GM12878 (cell line): ENCODE data around the gene DTX4. TPM values are rescaled to one million over a fixed set of nuclear protein-coding genes. Genes with fewer than 3 reads are reported as not detected.

Source experiments
- ATAC-seq: fragments of 200-7000 bp; cut with Tn5 transposase; 3 replicates; pipeline ENCODE4 v1.9.1; 2020; ENCODE audit warnings: mild to moderate bottlenecking, moderate library complexity
- BruUV-seq: library from RNA; stranded (reverse); fragments of 400-500 nt; replicated peaks from 2 replicates; lab custom pipeline; 2021; lab: Mats Ljungman, UMichigan
- CTCF ChIA-PET: fragments of 300-600 bp; sonication (Branson Sonifier 250); formaldehyde crosslinking; extraction: SDS; loops from one replicate; lab custom pipeline; 2021; ENCODE audit warnings: inconsistent platforms; lab: Yijun Ruan, JAX
- POLR2A ChIA-PET: fragments of 350-600 bp; formaldehyde crosslinking; extraction: SDS; loops from one replicate; lab custom pipeline; 2021; ENCODE audit warnings: inconsistent platforms; lab: Charles Lee
- RAD21 ChIA-PET: fragments of 300-600 bp; sonication (Branson Sonifier 250); formaldehyde crosslinking; loops from one replicate; lab custom pipeline; 2023; ENCODE audit warnings: antibody characterized with exemption; ENCODE audit not compliant: unreplicated experiment; lab: Charles Lee
- SMC1A ChIA-PET: fragments of 300-600 bp; sonication (Branson Sonifier 250); formaldehyde crosslinking; loops from one replicate; lab custom pipeline; 2023; ENCODE audit not compliant: unreplicated experiment, uncharacterized antibody; lab: Charles Lee
- DNase-seq: peaks from one replicate; pipeline ENCODE4 v3.0.0-alpha.2; 2011; ENCODE audit warnings: low read depth, low spot score
- FAIRE-seq: peaks from 3 replicates; lab custom pipeline; 2011; peaks lifted over from hg19 to GRCh38; lab: Jason Lieb, UNC
- H2AFZ ChIP-seq: 2 replicates; pipeline ENCODE4 v1.6.0; 2011; ENCODE audit warnings: low read depth, low read length, control low read depth; ENCODE audit not compliant: control insufficient read depth
- H3K27ac ChIP-seq: 2 replicates; pipeline ENCODE4 v1.5.1; 2011; ENCODE audit warnings: control low read depth; ENCODE audit not compliant: control insufficient read depth, insufficient read depth
- H3K27me3 ChIP-seq, 2 experiments: replicated peaks in 1 of 2; 2 replicates each; pipeline versions ENCODE4 v1.6.0 to v1.6.1; 2011; ENCODE audit warnings: low read length in 1 of 2; ENCODE audit not compliant: control insufficient read depth in 2 of 2, insufficient read depth in 2 of 2
- H3K36me3 ChIP-seq, 2 experiments: 2 replicates each; pipeline ENCODE4 v1.5.1; 2011; ENCODE audit warnings: low read length in 1 of 2; ENCODE audit not compliant: control insufficient read depth in 2 of 2, insufficient read depth in 2 of 2
- H3K4me1 ChIP-seq: 2 replicates; pipeline ENCODE4 v1.6.1; 2011; ENCODE audit warnings: mild to moderate bottlenecking, low read length, moderate library complexity, mixed read lengths; ENCODE audit not compliant: control insufficient read depth, insufficient read depth
- H3K4me2 ChIP-seq: 2 replicates; pipeline ENCODE4 v1.6.0; 2011; ENCODE audit warnings: control low read depth; ENCODE audit not compliant: control insufficient read depth, insufficient read depth
- H3K4me3 ChIP-seq: fragments of 200-600 bp; sonication (generic); 2 replicates; pipeline ENCODE4 v1.5.1; 2016
- H3K79me2 ChIP-seq: 2 replicates; pipeline ENCODE4 v1.6.0; 2011; ENCODE audit warnings: low read length; ENCODE audit not compliant: control insufficient read depth, insufficient read depth
- H3K9ac ChIP-seq: 2 replicates; pipeline ENCODE4 v1.8.0; 2011; ENCODE audit warnings: low read length, control low read depth, mixed read lengths; ENCODE audit not compliant: control insufficient read depth, insufficient read depth
- H3K9me3 ChIP-seq: replicated peaks from 3 replicates; pipeline ENCODE4 v1.5.1; 2011; ENCODE audit warnings: mild to moderate bottlenecking, low read length; ENCODE audit not compliant: control insufficient read depth, insufficient read depth
- H4K20me1 ChIP-seq: 2 replicates; pipeline ENCODE4 v1.6.0; 2011; ENCODE audit not compliant: control insufficient read depth, insufficient read depth
- BCL11A ChIP-seq: IDR thresholded peaks from 2 replicates; pipeline ENCODE4 v1.6.1; 2011; ENCODE audit warnings: low read depth, low read length
- BHLHE40 ChIP-seq, 2 experiments: fragments of 450-650 bp in 1 of 2; IDR thresholded peaks; 2 replicates each; pipeline ENCODE4 v1.6.1; 2011 to 2017; ENCODE audit warnings: low read depth in 2 of 2, borderline replicate concordance in 1 of 2, improper control_type of control experiment in 1 of 2, low read length in 1 of 2, mild to moderate bottlenecking in 1 of 2
- CHD4 ChIP-seq: fragments of 200-600 bp; sonication (generic); IDR thresholded peaks from 2 replicates; pipeline ENCODE4 v1.6.1; 2016; ENCODE audit warnings: mild to moderate bottlenecking
- IKZF1 ChIP-seq: fragments of 450-650 bp; conservative IDR thresholded peaks from 2 replicates; pipeline ENCODE4 v1.6.1; 2017; ENCODE audit warnings: antibody characterized with exemption, mild to moderate bottlenecking
- MEF2B ChIP-seq: fragments of 450-650 bp; IDR thresholded peaks from 2 replicates; pipeline ENCODE4 v1.6.1; 2018; ENCODE audit warnings: mild to moderate bottlenecking, moderate library complexity; ENCODE audit not compliant: partially characterized antibody, poor library complexity, severe bottlenecking
- MTA2 ChIP-seq: fragments of 450-650 bp; IDR thresholded peaks from 2 replicates; pipeline ENCODE4 v1.6.1; 2016; ENCODE audit warnings: low read depth, mild to moderate bottlenecking, moderate library complexity
- NBN ChIP-seq: fragments of 450-650 bp; IDR thresholded peaks from 2 replicates; pipeline ENCODE4 v1.6.1; 2016
- NFIC ChIP-seq: IDR thresholded peaks from 2 replicates; pipeline ENCODE4 v1.6.1; 2012; ENCODE audit warnings: low read depth, mild to moderate bottlenecking, inconsistent platforms, low read length, moderate library complexity
- NR2C2 ChIP-seq: IDR thresholded peaks from 2 replicates; pipeline ENCODE4 v1.6.1; 2011; ENCODE audit warnings: borderline replicate concordance, low read depth; ENCODE audit not compliant: control insufficient read depth, insufficient read length
- PAX5 ChIP-seq: IDR thresholded peaks from 2 replicates; pipeline ENCODE4 v1.6.1; 2011; ENCODE audit warnings: low read depth, low read length, borderline replicate concordance
- PAX8 ChIP-seq: fragments of 450-650 bp; IDR thresholded peaks from 2 replicates; pipeline ENCODE4 v1.6.1; 2017; ENCODE audit warnings: mild to moderate bottlenecking, moderate library complexity
- PML ChIP-seq: IDR thresholded peaks from 2 replicates; pipeline ENCODE4 v1.6.1; 2012; ENCODE audit warnings: low read length, inconsistent platforms
- POU2F2 ChIP-seq: IDR thresholded peaks from 3 replicates; pipeline ENCODE4 v1.6.1; 2011; ENCODE audit warnings: low read depth, mild to moderate bottlenecking, low read length, borderline replicate concordance
- RELB ChIP-seq: fragments of 450-650 bp; IDR thresholded peaks from 2 replicates; pipeline ENCODE4 v1.6.1; 2017; ENCODE audit warnings: low read depth, mild to moderate bottlenecking, moderate library complexity
- RFX5 ChIP-seq: IDR thresholded peaks from 2 replicates; pipeline ENCODE4 v1.6.1; 2011; ENCODE audit warnings: low read depth, low read length, improper control_type of control experiment
- SMAD5 ChIP-seq: IDR thresholded peaks from 2 replicates; pipeline ENCODE4 v1.6.1; 2016; ENCODE audit warnings: antibody characterized with exemption, low read depth
- SPI1 ChIP-seq: IDR thresholded peaks from 2 replicates; pipeline ENCODE4 v1.6.1; 2011; ENCODE audit warnings: low read depth, mild to moderate bottlenecking, low read length, moderate library complexity, borderline replicate concordance; ENCODE audit not compliant: insufficient read depth
- SREBF1 ChIP-seq: IDR thresholded peaks from 2 replicates; pipeline ENCODE4 v1.6.1; 2012; ENCODE audit warnings: mild to moderate bottlenecking, low read length
- TAF1 ChIP-seq: IDR thresholded peaks from 2 replicates; pipeline ENCODE4 v1.6.1; 2011; ENCODE audit warnings: mild to moderate bottlenecking, low read depth, low read length, borderline replicate concordance
- TCF12 ChIP-seq: IDR thresholded peaks from 2 replicates; pipeline ENCODE4 v1.6.1; 2011; ENCODE audit warnings: low read depth, mild to moderate bottlenecking, low read length
- USF1 ChIP-seq: IDR thresholded peaks from 2 replicates; pipeline ENCODE4 v1.6.1; 2011; ENCODE audit warnings: borderline replicate concordance, low read depth, mild to moderate bottlenecking, moderate library complexity, mixed read lengths, low read length; ENCODE audit not compliant: insufficient read depth; ENCODE audit errors: extremely low read length
- WGBS: methylation state at CpG from one replicate; pipeline ENCODE4 v1.1.6; 2016; ENCODE audit warnings: low lambda C conversion rate; ENCODE audit not compliant: insufficient replicate concordance, insufficient coverage; ENCODE audit errors: missing lambda C conversion rate; 5-methylcytosine and 5-hydroxymethylcytosine counted together
- in situ Hi-C: fragments of 300-500 bp; cut with MboI; formaldehyde crosslinking; loops from 9 replicates; pipeline ENCODE4 v1.14.3; 2018; ENCODE audit warnings: mixed read lengths
- intact Hi-C: fragments of 100-400 bp; cut with micrococcal nuclease; formaldehyde crosslinking; loops from one replicate; pipeline ENCODE4 v1.14.2; 2022; ENCODE audit not compliant: unreplicated experiment
- polyA plus RNA-seq, 11 experiments: library from polyadenylated mRNA; depleted of rRNA in 4 of 11; unstranded in 6 of 11; stranded (reverse) in 5 of 11; fragments of >200 nt; fragmentation: Nextera tagmentation in 4 of 11; fragmentation: Illumina TruSeq in 1 of 11; extraction: Ambion mirVana in 4 of 11; extraction: Trizol in 1 of 11; gene quantifications; 1 replicate in 1 of 11; 2 replicates in 10 of 11; pipeline versions ENCODE4 v1.2.1 to v1.2.3, GENCODE V29; 2011 to 2016; ENCODE audit warnings: inconsistent platforms in 2 of 11, missing spikeins in 2 of 11, low read depth in 1 of 11
- total RNA-seq, 4 experiments: library from RNA; depleted of rRNA in 3 of 4; stranded (reverse); fragments of >200 nt in 3 of 4; fragmentation: Illumina TruSeq in 1 of 4; extraction: Trizol in 1 of 4; gene quantifications; 2 replicates each; pipeline versions ENCODE4 v1.2.1 to v1.2.3, GENCODE V29; 2013 to 2021

Gene DTX4
- total and polyA plus RNA-seq, 10 of the 15 experiments (the other 5 are each of a cell fraction or from before 2014, with no cell fraction given): 3.8 to 25.8 (median 10.5) TPM

DNA sequence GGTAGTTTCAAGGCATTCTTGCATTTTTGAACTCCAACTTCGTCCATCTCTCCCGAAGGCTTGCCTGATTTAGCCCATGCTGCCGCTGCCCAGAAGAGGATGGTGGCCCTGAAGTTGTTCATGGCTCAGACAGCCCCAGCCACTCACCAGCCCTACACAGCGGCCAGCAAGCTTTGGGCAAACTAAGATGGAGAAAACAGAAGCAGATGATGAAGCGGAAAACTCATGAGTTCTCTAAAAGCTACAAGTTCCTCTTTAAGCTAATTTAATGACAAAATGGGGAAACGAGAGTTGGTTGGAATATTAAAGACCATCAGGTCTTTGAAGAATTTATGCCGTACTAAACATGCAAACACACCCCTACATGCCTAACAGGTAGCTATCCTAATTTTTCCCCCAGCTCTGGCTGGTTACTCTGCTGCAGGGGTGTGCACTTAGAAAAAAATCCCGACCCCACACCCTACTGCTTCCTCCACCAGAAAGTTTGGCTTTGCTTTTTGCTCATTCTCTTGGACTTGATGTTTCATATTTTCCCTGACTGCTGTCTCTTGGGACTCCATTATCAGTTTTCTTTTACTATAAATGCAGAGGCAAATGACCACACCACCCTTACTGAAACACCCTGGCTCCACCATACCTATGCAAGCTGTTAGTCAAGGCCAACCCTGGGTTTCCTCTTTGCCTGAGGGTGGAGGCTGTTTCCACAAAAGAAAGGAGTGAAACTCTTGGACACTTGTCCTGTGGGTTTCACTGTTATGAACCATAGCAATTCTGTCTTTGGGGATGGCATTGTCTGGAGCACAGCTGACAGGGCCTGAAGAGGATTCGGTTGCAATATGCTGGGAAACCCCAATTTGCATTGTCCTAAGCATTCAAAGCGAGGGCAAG is 41.1 kb downstream of the DTX4 start, which contains the start of gene MPEG1:
TSS of gene MPEG1 (minus strand) at position 184 of the 888 bp plus-strand sequence. CDS start at position 122, 62 bp downstream.
- peaks cover 35% of the 10 kb centered on the region for H3K79me2 ChIP-seq
- H3K4me3 ChIP-seq: peak within 1 kb of the TSS; percentile 53
- peak within 1 kb of the TSS; percentile 96 for H3K4me2 ChIP-seq
- no peaks in the 10 kb centered on the region for H3K9me3 ChIP-seq
- H3K27ac ChIP-seq: peak within 1 kb of the TSS; percentile 78
- DNase-seq: no peak
- H3K27me3 ChIP-seq: no peaks in the 10 kb centered on the region
- SMC1A ChIA-PET: interaction anchor here (0.6 to 5.2 kb wide), 14 partner anchors 10 to 216 kb away, joined by 3 to 34 read pairs (median 4); partner anchors contain the start of gene DTX4
- no peak for FAIRE-seq
- H3K36me3 ChIP-seq: no peaks in the 10 kb centered on the region
- peak within 1 kb of the TSS; percentile 64 for H3K9ac ChIP-seq
- no peaks in the 10 kb centered on the region for H4K20me1 ChIP-seq
- POLR2A ChIA-PET: interaction anchor here (0.9 to 2.1 kb wide), 6 partner anchors 9 to 60 kb away, joined by 3 to 7 read pairs (median 6); no protein-coding TSS in a partner anchor
- CTCF ChIA-PET: interaction anchor here (0.6 to 33.5 kb wide), 12 partner anchors 9 to 355 kb away, joined by 3 to 1180 read pairs (median 6); partner anchors contain the start of gene DTX4
- H2AFZ ChIP-seq: peak within 1 kb of the TSS; percentile 46
- ATAC-seq: peak; percentile 41
- intact Hi-C loops (loop anchor here (2.0 to 10.0 kb wide), 3 partner anchors 168 to 634 kb away; partner anchors contain the start of genes PATL1 and ZFP91), in situ Hi-C loops (loop anchor here (10.0 kb wide), 1 partner anchor 342 kb away; no protein-coding TSS in a partner anchor)
- H3K4me1 ChIP-seq: peaks cover 71% of the 10 kb centered on the region
- WGBS: 37% methylated on average over 10 of the region's 10 CpGs
- BruUV-seq: no TSS peak
- RAD21 ChIA-PET: interaction anchor here (0.6 to 3.7 kb wide), 11 partner anchors 10 to 70 kb away, joined by 3 to 17 read pairs (median 7); partner anchors contain the start of gene DTX4
- TF ChIP-seq CHD4: no peak
- TF ChIP-seq MTA2: peak; percentile 55
- TF ChIP-seq SREBF1: no peak
- TF ChIP-seq TCF12: 0 out of 2 replicates have a peak, but pooled peaks have one; percentile 12
- TF ChIP-seq PAX8: no peak
- TF ChIP-seq USF1: no peak
- 0 out of 2 replicates have a peak, but pooled peaks have one; percentile 20 for TF ChIP-seq NBN
- no peak for TF ChIP-seq RFX5
- peak; percentile 89 for TF ChIP-seq MEF2B
- peak; percentile 31; the same call in 1 of the 3 replicates for TF ChIP-seq POU2F2
- 0 out of 2 replicates have a peak, but pooled peaks have one; percentile 27 for TF ChIP-seq BCL11A
- no peak for TF ChIP-seq NR2C2
- peak in 1 of 2 experiments; percentile 1; a peak in 1 of 4 replicates for TF ChIP-seq BHLHE40 (IDR thresholded peaks at IDR 0.05; ENCODE audit: borderline replicate concordance in 1 of 2, low read depth in 2 of 2, low read length in 1 of 2)
- 0 out of 2 replicates have a peak, but pooled peaks have one; percentile 30 for TF ChIP-seq PML
- TF ChIP-seq IKZF1: peak; percentile 62
- peak; percentile 33; the same call in 1 of the 2 replicates for TF ChIP-seq RELB
- TF ChIP-seq TAF1: peak; percentile 56; the same call in 1 of the 2 replicates
- no peak for TF ChIP-seq SMAD5
- peak; percentile 77 for TF ChIP-seq SPI1
- peak; percentile 74; the same call in 1 of the 2 replicates for TF ChIP-seq NFIC
- peak; percentile 34; the same call in 1 of the 2 replicates for TF ChIP-seq PAX5
